Ovary (tissue), 9 donors: ENCODE measurements around the gene PTPRN2. TPM values are rescaled to one million over a fixed set of nuclear protein-coding genes. Genes with fewer than 3 reads are reported as not detected.

Experiments
- DNase-seq, 5 donors: peaks; one replicate each; pipeline ENCODE4 v3.0.0-alpha.2; 2019 to 2020
- H3K27ac ChIP-seq, 2 donors: fragments of 200-600 bp; one replicate each; pipeline versions ENCODE4 v1.5.1 to v1.8.0; 2019 to 2022
- H3K27me3 ChIP-seq: fragments of 200-600 bp; one replicate; pipeline ENCODE4 v1.8.0; 2022
- H3K36me3 ChIP-seq: fragments of 200-600 bp; sonication (generic); one replicate; pipeline ENCODE4 v1.5.1; 2019
- H3K4me1 ChIP-seq: one replicate; pipeline ENCODE4 v1.8.1; 2013; ENCODE audit warnings: mild to moderate bottlenecking, moderate library complexity; ENCODE audit not compliant: insufficient read depth
- H3K4me3 ChIP-seq: fragments of 200-600 bp; sonication (generic); one replicate; pipeline ENCODE4 v1.5.1; 2017
- H3K9me3 ChIP-seq, 2 donors: fragments of 200-600 bp in 1 of 2; sonication (generic) in 1 of 2; one replicate each; pipeline versions ENCODE4 v1.5.1 to v1.8.1; 2013 to 2019; ENCODE audit warnings: mild to moderate bottlenecking in 1 of 2, moderate library complexity in 1 of 2
- CTCF ChIP-seq, 3 donors: fragments of 450-650 bp in 2 of 3; fragments of 200-600 bp in 1 of 3; IDR thresholded peaks; one replicate each; pipeline versions ENCODE4 v1.5.1 to v1.8.0; 2016 to 2022; ENCODE audit warnings: antibody characterized with exemption in 3 of 3, mild to moderate bottlenecking in 1 of 3
- EP300 ChIP-seq: sonication (generic); formaldehyde crosslinking; IDR thresholded peaks from one replicate; pipeline ENCODE4 v1.6.1; 2017; ENCODE audit warnings: antibody characterized with exemption
- POLR2A ChIP-seq: fragments of 450-650 bp; IDR thresholded peaks from one replicate; pipeline ENCODE4 v1.6.1; 2017; ENCODE audit warnings: antibody characterized with exemption, mild to moderate bottlenecking, moderate library complexity
- WGBS, 3 donors: extraction: QIAGEN DNeasy Blood & Tissue Kit in 1 of 3; methylation state at CpG; one replicate each; pipeline versions ENCODE4 v1.1.5 to v1.1.7; 2013 to 2017; 5-methylcytosine and 5-hydroxymethylcytosine counted together
- intact Hi-C, 4 donors: fragments of 100-400 bp; cut with DNase I; formaldehyde crosslinking; loops; one replicate each; pipeline versions ENCODE4 v1.11.0 to v1.15.1; 2022 to 2023
- polyA plus RNA-seq, 2 donors: library from polyadenylated mRNA; stranded (reverse); fragments of 200-250 nt in 1 of 2; fragments of 350-450 nt in 1 of 2; fragmentation: Illumina TruSeq in 1 of 2; extraction: RNeasy Lipid Tissue Mini Kit (QIAGEN cat#74804) in 1 of 2; gene quantifications; one replicate each; pipeline ENCODE4 v1.2.3, GENCODE V29; 2013 to 2014
- total RNA-seq, 7 donors: library from RNA; depleted of rRNA in 2 of 7; stranded (reverse); fragments of >200 nt in 2 of 7; fragmentation: NEBNext Ultra II Directional in 3 of 7; extraction: Animal tissue kit (Norgen Biotek cat#: 25700) in 3 of 7; gene quantifications; one replicate each; pipeline versions ENCODE4 v1.1.0 to v1.2.4, GENCODE V29; 2016 to 2023
- donor health status: DM: no; HTN: no; CAD: no; lungs with moderate emphysema.
- donor health status: DM: no; HTN: no; CAD: no.
- donor health status: Bipolar disorder and iron deficiency.
- donor health status: DM: yes; HTN: yes; CAD: no.
- donor health status: DM: no; HTN: no; CAD: no.
- donor health status: DM: yes; HTN: yes; CAD: no.

The PTPRN2 gene
- total and polyA plus RNA-seq, 9 donors: 3.5 to 11.1 (median 5.9) TPM

- whole genome bisulfite sequencing, 3 donors: 76 to 86% (median 81%) methylated on average over 12 of the region's 12 CpGs
- DNase-seq: no peak
These were observed 113.7 kb downstream of the PTPRN2 start for GRCh38 chr7:158473946-158474345.

GRCh38 chr7:158473221-158473620 is 114.4 kb downstream of the PTPRN2 start:
- no peaks in the 10 kb centered on the region for H3K4me1 ChIP-seq
- WGBS, 3 donors: 3 to 4% (median 4%) methylated on average over 13 of the region's 13 CpGs
- H3K27me3 ChIP-seq: no peaks in the 10 kb centered on the region
- no peak overlapping the region for H3K27ac ChIP-seq
- no peaks in the 10 kb centered on the region for H3K9me3 ChIP-seq
- no peak overlapping the region for H3K4me3 ChIP-seq
- no peak for DNase-seq
- TF ChIP-seq EP300 (no peak), CTCF (IDR thresholded peaks at IDR 0.05) (no peak), POLR2A (no peak)
- intact Hi-C loops: no loop called here
- H3K36me3 ChIP-seq: no peaks in the 10 kb centered on the region

More at GRCh38 chr7:158473946-158474345, 113.7 kb downstream of the PTPRN2 start:
- TF ChIP-seq EP300: no peak
- TF ChIP-seq POLR2A: no peak
- TF ChIP-seq CTCF (IDR thresholded peaks at IDR 0.05): no peak
- Histone ChIP-seq H3K4me1 (no peaks in the 10 kb centered on the region), H3K27me3 (no peaks in the 10 kb centered on the region), H3K4me3 (no peak overlapping the region), H3K9me3 (no peaks in the 10 kb centered on the region), H3K27ac (no peak overlapping the region), H3K36me3 (no peaks in the 10 kb centered on the region)
- intact Hi-C loops: no loop called here

- 76 to 84% (median 81%) methylated on average over 11 of the region's 11 CpGs for WGBS, 3 donors
- H3K36me3 ChIP-seq: no peaks in the 10 kb centered on the region
- intact Hi-C loops: no loop called here
- no peak for DNase-seq
- TF ChIP-seq POLR2A (no peak), CTCF (IDR thresholded peaks at IDR 0.05) (no peak), EP300 (no peak)
- no peaks in the 10 kb centered on the region for H3K4me1 ChIP-seq
- H3K9me3 ChIP-seq: no peaks in the 10 kb centered on the region
- no peak overlapping the region for H3K4me3 ChIP-seq
- H3K27ac ChIP-seq: no peak overlapping the region
- H3K27me3 ChIP-seq: no peaks in the 10 kb centered on the region
These were observed 115.0 kb downstream of the PTPRN2 start for GRCh38 chr7:158472596-158472995.

- Histone ChIP-seq H3K36me3 (no peaks in the 10 kb centered on the region), H3K27ac (no peak overlapping the region), H3K9me3 (no peaks in the 10 kb centered on the region), H3K27me3 (no peaks in the 10 kb centered on the region), H3K4me1 (no peaks in the 10 kb centered on the region), H3K4me3 (no peak overlapping the region)
- TF ChIP-seq POLR2A: no peak
- no peak for TF ChIP-seq EP300
- WGBS, 3 donors: 97 to 98% (median 97%) methylated on average over 18 of the region's 18 CpGs
- DNase-seq: no peak
- intact Hi-C loops: no loop called here
These were observed 115.9 kb downstream of the PTPRN2 start for GRCh38 chr7:158471716-158472115.

- no peak for DNase-seq
- Histone ChIP-seq H3K4me3 (no peak overlapping the region), H3K36me3 (no peaks in the 10 kb centered on the region), H3K27ac (no peak overlapping the region), H3K27me3 (no peaks in the 10 kb centered on the region), H3K9me3 (no peaks in the 10 kb centered on the region), H3K4me1 (no peaks in the 10 kb centered on the region)
- intact Hi-C loops: no loop called here
- WGBS, 3 donors: 86 to 95% (median 87%) methylated on average over 16 of the region's 16 CpGs
- TF ChIP-seq CTCF (IDR thresholded peaks at IDR 0.05) (no peak), EP300 (no peak), POLR2A (no peak)
These were observed 117.3 kb downstream of the PTPRN2 start for GRCh38 chr7:158470336-158470735.
